ENCODE results near the gene ZNRF4. TPM values are rescaled to one million over a fixed set of nuclear protein-coding genes. Genes with fewer than 3 reads are reported as not detected.

ZNRF4 gene
- total and polyA plus RNA-seq, 7 donors = not detected

- Histone ChIP-seq H3K27me3 (peaks cover 5 to 52% (median 17%) of the 10 kb centered on the region in 3 donors), H3K27ac (no peak overlapping the region), H3K36me3 (no peaks in the 10 kb centered on the region), H3K4me1 (peaks cover 0 to 6% (median 0%) of the 10 kb centered on the region in 4 donors), H3K9me3 (no peaks in the 10 kb centered on the region), H3K4me3 (no peak overlapping the region)
- no peak for TF ChIP-seq CTCF (IDR thresholded peaks at IDR 0.05)
- no peak for TF ChIP-seq POLR2AphosphoS5 (IDR thresholded peaks at IDR 0.05)
- no peak for TF ChIP-seq POLR2A (IDR thresholded peaks at IDR 0.05)
- no peak for TF ChIP-seq EP300 (IDR thresholded peaks at IDR 0.05)
- DNase-seq = no peak
- intact Hi-C loops (cut with DNase I) = no loop called here
- WGBS, 2 donors = 41 to 44% methylated on average over 6 of the region's 6 CpGs
Observed at GRCh38 chr19:5434351-5434917, 20.8 kb upstream of the ZNRF4 start.

GRCh38 chr19:5434970-5435641 lies 20.1 kb upstream of the ZNRF4 start:
- H3K27me3 ChIP-seq = peaks cover 5 to 55% (median 17%) of the 10 kb centered on the region in 3 donors
- no peaks in the 10 kb centered on the region for H3K9me3 ChIP-seq
- WGBS, 2 donors = 67 to 71% methylated on average over 9 of the region's 9 CpGs
- no peak for TF ChIP-seq EP300 (IDR thresholded peaks at IDR 0.05)
- no peak for TF ChIP-seq CTCF (IDR thresholded peaks at IDR 0.05)
- no peak for TF ChIP-seq POLR2AphosphoS5 (IDR thresholded peaks at IDR 0.05)
- TF ChIP-seq POLR2A (IDR thresholded peaks at IDR 0.05) = no peak
- H3K27ac ChIP-seq = no peak overlapping the region
- DNase-seq = no peak
- intact Hi-C loops (cut with DNase I) = no loop called here
- H3K4me3 ChIP-seq = no peak overlapping the region
- peaks cover 0 to 6% (median 0%) of the 10 kb centered on the region in 4 donors for H3K4me1 ChIP-seq
- H3K36me3 ChIP-seq = no peaks in the 10 kb centered on the region

GRCh38 chr19:5435642-5436017 lies 19.6 kb upstream of the ZNRF4 start:
- H3K4me1 ChIP-seq = peaks cover 0 to 6% (median 0%) of the 10 kb centered on the region in 4 donors
- intact Hi-C loops (cut with DNase I) = no loop called here
- H3K4me3 ChIP-seq = no peak overlapping the region
- TF ChIP-seq POLR2AphosphoS5 (IDR thresholded peaks at IDR 0.05) (no peak), POLR2A (IDR thresholded peaks at IDR 0.05) (no peak), CTCF (IDR thresholded peaks at IDR 0.05) (no peak), EP300 (IDR thresholded peaks at IDR 0.05) (no peak)
- H3K27me3 ChIP-seq = peaks cover 5 to 49% (median 17%) of the 10 kb centered on the region in 3 donors
- no peak overlapping the region for H3K27ac ChIP-seq
- no peaks in the 10 kb centered on the region for H3K9me3 ChIP-seq
- no peak for DNase-seq
- H3K36me3 ChIP-seq = no peaks in the 10 kb centered on the region
- WGBS, 2 donors = 81 to 84% methylated on average over 7 of the region's 7 CpGs

- peaks cover 0 to 6% (median 0%) of the 10 kb centered on the region in 4 donors for H3K4me1 ChIP-seq
- TF ChIP-seq EP300 (IDR thresholded peaks at IDR 0.05) = no peak
- TF ChIP-seq POLR2A (IDR thresholded peaks at IDR 0.05) = no peak
- TF ChIP-seq CTCF (IDR thresholded peaks at IDR 0.05) = no peak
- TF ChIP-seq POLR2AphosphoS5 (IDR thresholded peaks at IDR 0.05) = no peak
- H3K36me3 ChIP-seq = no peaks in the 10 kb centered on the region
- WGBS, 2 donors = 7 to 16% methylated on average over 41 of the region's 41 CpGs
- no peaks in the 10 kb centered on the region for H3K9me3 ChIP-seq
- intact Hi-C loops (cut with DNase I) = no loop called here
- DNase-seq = no peak
- peaks cover 5 to 49% (median 17%) of the 10 kb centered on the region in 3 donors for H3K27me3 ChIP-seq
- no peak overlapping the region for H3K27ac ChIP-seq
- H3K4me3 ChIP-seq = no peak overlapping the region
Observed at GRCh38 chr19:5436106-5436947, 18.9 kb upstream of the ZNRF4 start.

All from sigmoid colon (tissue), 7 donors.